Activated CD4-positive, alpha-beta T cell treated with anti-CD3 and anti-CD28 coated beads for 48 hours (primary cell): ENCODE measurements around the gene TMEM255B.
"Not testable (repeated sequence)": the region's sequence is repeated elsewhere in the genome, so short reads cannot be mapped to it uniquely, and the experiment has no call there.

Experiments used
- DNase-seq: peaks from one replicate; pipeline ENCODE4 v3.0.0-alpha.2; 2020

TMEM255B gene

GRCh38 chr13:113770441-113770840 is 11.4 kb downstream of the TMEM255B start:
- no peak for DNase-seq

- DNase-seq: no peak
Observed at GRCh38 chr13:113770937-113771336, 11.9 kb downstream of the TMEM255B start.

GRCh38 chr13:113771709-113772331 is 12.8 kb downstream of the TMEM255B start:
- DNase-seq: no peak

GRCh38 chr13:113774177-113775107 is 15.4 kb downstream of the TMEM255B start:
- DNase-seq: no peak

- DNase-seq: no peak
Observed at GRCh38 chr13:113775451-113776145, 16.6 kb downstream of the TMEM255B start.

GRCh38 chr13:113776231-113777125 is 17.5 kb downstream of the TMEM255B start:
- DNase-seq: no peak

- peak; percentile 22 for DNase-seq
Observed at GRCh38 chr13:113777311-113778260, 18.6 kb downstream of the TMEM255B start.

- DNase-seq: no peak
Observed at GRCh38 chr13:113781571-113781970, 22.5 kb downstream of the TMEM255B start.

- DNase-seq: no peak
Observed at GRCh38 chr13:113782472-113782871, 23.4 kb downstream of the TMEM255B start.

- no peak for DNase-seq
Observed at GRCh38 chr13:113783200-113783881, 24.3 kb downstream of the TMEM255B start.

- DNase-seq: no peak
Observed at GRCh38 chr13:113783966-113784644, 25.1 kb downstream of the TMEM255B start.

- no peak for DNase-seq
Observed at GRCh38 chr13:113784645-113785024, 25.6 kb downstream of the TMEM255B start.

- DNase-seq: peak; percentile 44
Observed at GRCh38 chr13:113785051-113786010, 26.3 kb downstream of the TMEM255B start.

GRCh38 chr13:113786262-113786841 is 27.3 kb downstream of the TMEM255B start:
- DNase-seq: no peak

GRCh38 chr13:113787694-113788093 is 28.7 kb downstream of the TMEM255B start:
- DNase-seq: no peak

GRCh38 chr13:113788413-113789135 is 29.5 kb downstream of the TMEM255B start:
- no peak for DNase-seq

- DNase-seq: no peak
Observed at GRCh38 chr13:113789167-113789566, 30.1 kb downstream of the TMEM255B start.

GRCh38 chr13:113789931-113790330 is 30.9 kb downstream of the TMEM255B start:
- not testable (repeated sequence) for DNase-seq
